K562 (cell line): ENCODE measurements around the gene ADCYAP1R1. TPM values are rescaled to one million over a fixed set of nuclear protein-coding genes. Genes with fewer than 3 reads are reported as not detected.

ENCODE experiments used
- ATAC-seq: fragments of 200-7000 bp; cut with Tn5 transposase; 3 replicates; pipeline ENCODE4 v1.9.1; 2020; ENCODE audit warnings: moderate library complexity
- BruUV-seq: library from RNA; stranded (reverse); fragments of 400-500 nt; replicated peaks from 2 replicates; lab custom pipeline; 2021; lab: Mats Ljungman, UMichigan
- CTCF ChIA-PET: fragments of 300-600 bp; formaldehyde crosslinking; extraction: SDS; loops from one replicate; lab custom pipeline; 2021; ENCODE audit warnings: low intra/inter-chr PET ratio; lab: Yijun Ruan, JAX
- POLR2A ChIA-PET: fragments of 300-600, 350-650 bp; sonication (Branson Sonifier 250); formaldehyde crosslinking; extraction: SDS; loops from one replicate; lab custom pipeline; 2021; ENCODE audit warnings: antibody characterized with exemption, inconsistent platforms; lab: Yijun Ruan, JAX
- DNase-seq, 4 experiments: peaks; one replicate each; pipeline versions ENCODE4 v3.0.0 to v3.0.0-alpha.2; 2011 to 2018; ENCODE audit warnings: low spot score in 3 of 4, mixed read lengths in 3 of 4; ENCODE audit errors: extremely low read depth in 1 of 4
- FAIRE-seq: peaks from 2 replicates; lab custom pipeline; 2011; peaks lifted over from hg19 to GRCh38; lab: Jason Lieb, UNC
- H2AFZ ChIP-seq: 2 replicates; pipeline ENCODE4 v1.6.0; 2011; ENCODE audit warnings: low read depth, low read length, control low read depth, inconsistent platforms
- H3K27ac ChIP-seq: fragments of 200-600 bp; 3 replicates; pipeline ENCODE4 v1.8.0; 2011; ENCODE audit warnings: low read depth, mild to moderate bottlenecking, control low read depth, inconsistent platforms, low read length, moderate library complexity, mixed read lengths; ENCODE audit errors: extremely low read depth
- H3K27me3 ChIP-seq, 2 experiments: fragments of 300-600 bp in 1 of 2; 2 replicates in 1 of 2; 3 replicates in 1 of 2; pipeline versions ENCODE4 v1.6.0 to v1.8.0; 2011; ENCODE audit warnings: inconsistent platforms in 2 of 2, low read length in 2 of 2, mild to moderate bottlenecking in 1 of 2, mixed read lengths in 1 of 2, moderate library complexity in 1 of 2; ENCODE audit not compliant: control insufficient read depth in 2 of 2, insufficient read depth in 2 of 2
- H3K36me3 ChIP-seq: fragments of 300-600 bp; 3 replicates; pipeline ENCODE4 v1.8.0; 2011; ENCODE audit warnings: mild to moderate bottlenecking, low read length, inconsistent platforms; ENCODE audit not compliant: control insufficient read depth, insufficient read depth
- H3K4me1 ChIP-seq, 2 experiments: fragments of 200-600 bp in 1 of 2; replicated peaks in 1 of 2; 2 replicates in 1 of 2; 3 replicates in 1 of 2; pipeline versions ENCODE4 v1.5.1 to v1.8.0; 2011; ENCODE audit warnings: inconsistent platforms in 2 of 2, low read length in 2 of 2, mild to moderate bottlenecking in 1 of 2, mixed read lengths in 1 of 2, moderate library complexity in 1 of 2; ENCODE audit not compliant: control insufficient read depth in 2 of 2, insufficient read depth in 2 of 2
- H3K4me2 ChIP-seq: 2 replicates; pipeline ENCODE4 v1.6.1; 2011; ENCODE audit warnings: low read length, control low read depth, inconsistent platforms, mixed read lengths; ENCODE audit not compliant: insufficient read depth
- H3K4me3 ChIP-seq: fragments of 200-600 bp; sonication (generic), shearing (Covaris generic); 2 replicates; pipeline ENCODE4 v1.5.1; 2016; ENCODE audit warnings: control low read depth, inconsistent platforms
- H3K79me2 ChIP-seq: fragments of 200-600 bp; 3 replicates; pipeline ENCODE4 v1.8.0; 2011; ENCODE audit warnings: low read length, inconsistent platforms; ENCODE audit not compliant: control insufficient read depth, insufficient read depth
- H3K9ac ChIP-seq, 2 experiments: 2 replicates each; pipeline versions ENCODE4 v1.6.0 to v1.6.1; 2011; ENCODE audit warnings: low read depth in 2 of 2, low read length in 2 of 2, control low read depth in 1 of 2, inconsistent platforms in 1 of 2, mild to moderate bottlenecking in 1 of 2, mixed read lengths in 1 of 2; ENCODE audit not compliant: insufficient read depth in 1 of 2
- H3K9me1 ChIP-seq: one replicate; pipeline ENCODE4 v1.6.0; 2011; ENCODE audit warnings: inconsistent platforms, mild to moderate bottlenecking, low read length, moderate library complexity; ENCODE audit not compliant: control insufficient read depth, insufficient read depth
- H3K9me3 ChIP-seq: replicated peaks from 2 replicates; pipeline ENCODE4 v1.5.1; 2011; ENCODE audit warnings: low read depth, low read length, inconsistent platforms; ENCODE audit not compliant: control insufficient read depth, insufficient read depth
- H4K20me1 ChIP-seq: replicated peaks from 2 replicates; pipeline ENCODE4 v1.6.1; 2011; ENCODE audit warnings: low read length, inconsistent platforms, mixed read lengths; ENCODE audit not compliant: control insufficient read depth, insufficient read depth
- HDAC2 ChIP-seq: fragments of 450-650 bp; IDR thresholded peaks from 2 replicates; pipeline ENCODE4 v1.6.1; 2016; ENCODE audit warnings: mild to moderate bottlenecking
- MAFK ChIP-seq: IDR thresholded peaks from 2 replicates; pipeline ENCODE4 v1.6.1; 2011; ENCODE audit warnings: low read length, improper control_type of control experiment
- NEUROD1 ChIP-seq: fragments of 150-350 bp; IDR thresholded peaks from 2 replicates; pipeline ENCODE4 v1.6.1; 2014; ENCODE audit warnings: borderline replicate concordance, low read length, low read depth; ENCODE audit not compliant: partially characterized antibody
- PTRF ChIP-seq: fragments of 450-650 bp; IDR thresholded peaks from 2 replicates; pipeline ENCODE4 v1.6.1; 2016; ENCODE audit warnings: mild to moderate bottlenecking, missing genetic modification characterization, missing compliant biosample characterization
- RCOR1 ChIP-seq, 2 experiments: IDR thresholded peaks; 2 replicates each; pipeline ENCODE4 v1.6.1; 2012; ENCODE audit warnings: low read depth in 2 of 2, low read length in 2 of 2, borderline replicate concordance in 1 of 2, improper control_type of control experiment in 1 of 2
- ZEB2 ChIP-seq: fragments of 450-650 bp; IDR thresholded peaks from 2 replicates; pipeline ENCODE4 v1.6.1; 2016
- ZKSCAN1 ChIP-seq: fragments of 150-350 bp; IDR thresholded peaks from 2 replicates; pipeline ENCODE4 v1.6.1; 2016; ENCODE audit warnings: low read depth, low read length
- ZNF121 ChIP-seq: sonication (generic); formaldehyde crosslinking; conservative IDR thresholded peaks from 2 replicates; pipeline ENCODE4 v1.8.0; 2022; ENCODE audit warnings: missing genetic modification reagents
- ZNF316 ChIP-seq: fragments of 450-650 bp; IDR thresholded peaks from 2 replicates; pipeline ENCODE4 v1.6.1; 2016
- WGBS: fragments of 100-300 bp; shearing (Covaris generic); methylation state at CpG from one replicate; pipeline ENCODE4 v1.1.6; 2016; ENCODE audit warnings: low coverage, mixed read lengths; ENCODE audit not compliant: insufficient coverage; ENCODE audit errors: missing lambda C conversion rate; 5-methylcytosine and 5-hydroxymethylcytosine counted together
- in situ Hi-C: fragments of 300-500 bp; cut with MboI; formaldehyde crosslinking; loops from 4 replicates; pipeline ENCODE4 v1.15.0; 2018; ENCODE audit warnings: inconsistent platforms, mixed read lengths
- intact Hi-C: fragments of 100-400 bp; cut with micrococcal nuclease; formaldehyde crosslinking; loops from 2 replicates; pipeline ENCODE4 v1.14.2; 2022
- polyA plus RNA-seq, 8 experiments: library from polyadenylated mRNA; depleted of rRNA in 4 of 8; stranded (reverse) in 5 of 8; unstranded in 3 of 8; fragments of >200 nt; fragmentation: Nextera tagmentation in 2 of 8; fragmentation: Illumina TruSeq in 1 of 8; extraction: Ambion mirVana in 2 of 8; extraction: Trizol in 1 of 8; gene quantifications; 2 replicates each; pipeline versions ENCODE4 v1.2.1 to v1.2.3, GENCODE V29; 2011 to 2014; ENCODE audit warnings: inconsistent platforms in 1 of 8, missing spikeins in 1 of 8
- total RNA-seq, 7 experiments: library from RNA; depleted of rRNA in 6 of 7; stranded (reverse); fragments of >200 nt in 6 of 7; fragmentation: Illumina TruSeq in 2 of 7; extraction: Trizol in 2 of 7; gene quantifications; 2 replicates each; pipeline versions ENCODE4 v1.2.1 to v1.2.3, GENCODE V29; 2011 to 2021; ENCODE audit warnings: low replicate concordance in 1 of 7
- TF ChIP-seq, protein P1 (sequence below): fragments of 250-450 bp; sonication (Bioruptor Pico); IDR thresholded peaks from 2 replicates; pipeline ENCODE4 v1.4.0; 2020

The ADCYAP1R1 gene
- total and polyA plus RNA-seq, 9 of the 15 experiments (the other 6 are each of a cell fraction or from before 2014, with no cell fraction given), result 0.03 to 0.07 TPM; not detected in 7

DNA sequence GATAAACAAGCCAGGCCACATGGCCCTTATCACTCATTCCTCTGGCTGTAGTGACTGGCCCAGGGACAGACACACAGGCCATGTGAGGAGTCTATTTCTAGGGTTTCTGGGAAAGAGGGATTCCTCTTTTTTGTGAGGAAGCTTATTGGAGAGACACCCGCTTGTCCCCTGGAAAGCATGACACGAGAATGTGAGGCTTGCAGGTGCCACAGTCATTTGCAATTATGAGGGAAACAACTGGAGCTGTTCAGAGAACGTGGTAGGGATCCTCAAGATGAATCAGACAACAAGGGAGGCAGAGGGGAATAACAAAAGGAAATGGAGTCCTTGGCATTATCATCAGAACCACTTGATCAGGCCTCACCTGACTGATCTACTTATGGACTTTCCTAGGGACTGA is 64.5 kb downstream of the ADCYAP1R1 start:
- no TSS peak for BruUV-seq
- CTCF ChIA-PET, result no interaction called here
- in situ Hi-C loops, result no loop called here

More for the DNA sequence above, 64.5 kb downstream of the ADCYAP1R1 start:
- ATAC-seq, result no peak
- H3K36me3 ChIP-seq, result no peaks in the 10 kb centered on the region
- no peak for DNase-seq
- 0% methylated on average over 1 of the region's 3 CpGs for WGBS
- H3K27me3 ChIP-seq, result 0 out of 5 replicates have a peak, but pooled peaks cover 0 to 7% of the 10 kb centered on the region in 2 experiments
- TF ChIP-seq RCOR1 (IDR thresholded peaks at IDR 0.05; ENCODE audit: borderline replicate concordance in 1 of 2, low read depth in 2 of 2, low read length in 2 of 2) (no peak), PTRF (no peak), MAFK (no peak), ZNF316 (no peak), HDAC2 (no peak), ZEB2 (no peak), ZNF121 (CRISPR knock-in tag) (no peak), ZKSCAN1 (no peak), NEUROD1 (no peak)
- TF ChIP-seq, protein P1, sequence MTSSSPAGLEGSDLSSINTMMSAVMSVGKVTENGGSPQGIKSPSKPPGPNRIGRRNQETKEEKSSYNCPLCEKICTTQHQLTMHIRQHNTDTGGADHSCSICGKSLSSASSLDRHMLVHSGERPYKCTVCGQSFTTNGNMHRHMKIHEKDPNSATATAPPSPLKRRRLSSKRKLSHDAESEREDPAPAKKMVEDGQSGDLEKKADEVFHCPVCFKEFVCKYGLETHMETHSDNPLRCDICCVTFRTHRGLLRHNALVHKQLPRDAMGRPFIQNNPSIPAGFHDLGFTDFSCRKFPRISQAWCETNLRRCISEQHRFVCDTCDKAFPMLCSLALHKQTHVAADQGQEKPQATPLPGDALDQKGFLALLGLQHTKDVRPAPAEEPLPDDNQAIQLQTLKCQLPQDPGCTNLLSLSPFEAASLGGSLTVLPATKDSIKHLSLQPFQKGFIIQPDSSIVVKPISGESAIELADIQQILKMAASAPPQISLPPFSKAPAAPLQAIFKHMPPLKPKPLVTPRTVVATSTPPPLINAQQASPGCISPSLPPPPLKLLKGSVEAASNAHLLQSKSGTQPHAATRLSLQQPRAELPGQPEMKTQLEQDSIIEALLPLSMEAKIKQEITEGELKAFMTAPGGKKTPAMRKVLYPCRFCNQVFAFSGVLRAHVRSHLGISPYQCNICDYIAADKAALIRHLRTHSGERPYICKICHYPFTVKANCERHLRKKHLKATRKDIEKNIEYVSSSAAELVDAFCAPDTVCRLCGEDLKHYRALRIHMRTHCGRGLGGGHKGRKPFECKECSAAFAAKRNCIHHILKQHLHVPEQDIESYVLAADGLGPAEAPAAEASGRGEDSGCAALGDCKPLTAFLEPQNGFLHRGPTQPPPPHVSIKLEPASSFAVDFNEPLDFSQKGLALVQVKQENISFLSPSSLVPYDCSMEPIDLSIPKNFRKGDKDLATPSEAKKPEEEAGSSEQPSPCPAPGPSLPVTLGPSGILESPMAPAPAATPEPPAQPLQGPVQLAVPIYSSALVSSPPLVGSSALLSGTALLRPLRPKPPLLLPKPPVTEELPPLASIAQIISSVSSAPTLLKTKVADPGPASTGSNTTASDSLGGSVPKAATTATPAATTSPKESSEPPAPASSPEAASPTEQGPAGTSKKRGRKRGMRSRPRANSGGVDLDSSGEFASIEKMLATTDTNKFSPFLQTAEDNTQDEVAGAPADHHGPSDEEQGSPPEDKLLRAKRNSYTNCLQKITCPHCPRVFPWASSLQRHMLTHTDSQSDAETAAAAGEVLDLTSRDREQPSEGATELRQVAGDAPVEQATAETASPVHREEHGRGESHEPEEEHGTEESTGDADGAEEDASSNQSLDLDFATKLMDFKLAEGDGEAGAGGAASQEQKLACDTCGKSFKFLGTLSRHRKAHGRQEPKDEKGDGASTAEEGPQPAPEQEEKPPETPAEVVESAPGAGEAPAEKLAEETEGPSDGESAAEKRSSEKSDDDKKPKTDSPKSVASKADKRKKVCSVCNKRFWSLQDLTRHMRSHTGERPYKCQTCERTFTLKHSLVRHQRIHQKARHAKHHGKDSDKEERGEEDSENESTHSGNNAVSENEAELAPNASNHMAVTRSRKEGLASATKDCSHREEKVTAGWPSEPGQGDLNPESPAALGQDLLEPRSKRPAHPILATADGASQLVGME (CRISPR knock-in tag), result no peak
- intact Hi-C loops, result no loop called here
- H3K9me3 ChIP-seq, result no peaks in the 10 kb centered on the region
- no peak for FAIRE-seq
- no peak overlapping the region for H2AFZ ChIP-seq
- H3K4me3 ChIP-seq, result no peak overlapping the region
- H3K4me1 ChIP-seq, result no peaks in the 10 kb centered on the region
- no peak overlapping the region for H3K4me2 ChIP-seq
- no peaks in the 10 kb centered on the region for H4K20me1 ChIP-seq
- H3K9ac ChIP-seq, result no peak overlapping the region
- H3K79me2 ChIP-seq, result no peaks in the 10 kb centered on the region
- POLR2A ChIA-PET, result no interaction called here
- no peaks in the 10 kb centered on the region for H3K9me1 ChIP-seq
- no peak overlapping the region for H3K27ac ChIP-seq
